HL-60 (cell line): Measurements from ENCODE around the gene NRP1.

Experiments
- CTCF ChIP-seq: IDR thresholded peaks from one replicate; pipeline ENCODE4 v1.5.1; 2011; ENCODE audit warnings: low read length, control low read depth, inconsistent platforms; ENCODE audit not compliant: insufficient read depth
- POLR2AphosphoS5 ChIP-seq: IDR thresholded peaks from 2 replicates; pipeline ENCODE4 v1.6.1; 2012; ENCODE audit warnings: low read depth
- REST ChIP-seq: IDR thresholded peaks from 2 replicates; pipeline ENCODE4 v1.6.1; 2012; ENCODE audit warnings: low read depth; ENCODE audit not compliant: insufficient replicate concordance

- TF ChIP-seq CTCF (no peak), POLR2AphosphoS5 (no peak), REST (no peak)
These were observed 197.7 kb downstream of the NRP1 start for GRCh38 chr10:33136781-33137180.
